IMR-90 (cell line): ENCODE measurements around the gene SCAMP2. TPM values are rescaled to one million over a fixed set of nuclear protein-coding genes. Genes with fewer than 3 reads are reported as not detected.

ENCODE experiments used
- ATAC-seq: fragments of 200-7000 bp; cut with Tn5 transposase; 2 replicates; pipeline ENCODE4 v1.9.1; 2020; ENCODE audit warnings: low read depth, mild to moderate bottlenecking, moderate library complexity
- BruUV-seq: library from RNA; stranded (reverse); fragments of 400-500 nt; replicated peaks from 2 replicates; lab custom pipeline; 2021; lab: Mats Ljungman, UMichigan
- CTCF ChIA-PET: fragments of 300-600 bp; formaldehyde crosslinking; extraction: SDS; loops from one replicate; lab custom pipeline; 2021; ENCODE audit warnings: antibody characterized with exemption; lab: Yijun Ruan, JAX
- POLR2A ChIA-PET: fragments of 300-600 bp; sonication (Branson Sonifier 250); formaldehyde crosslinking; loops from one replicate; lab custom pipeline; 2022; ENCODE audit warnings: antibody characterized with exemption; ENCODE audit not compliant: unreplicated experiment; lab: Charles Lee
- DNase-seq: peaks from one replicate; pipeline ENCODE4 v3.0.0; 2013
- H2AFZ ChIP-seq: replicated peaks from 2 replicates; pipeline ENCODE3; 2013; ENCODE audit warnings: low read length, mild to moderate bottlenecking; ENCODE audit not compliant: poor library complexity
- H2AK5ac ChIP-seq: 2 replicates; pipeline ENCODE4 v1.6.1; 2013; ENCODE audit warnings: low read depth, low read length, inconsistent platforms
- H2AK9ac ChIP-seq: replicated peaks from 2 replicates; pipeline ENCODE3; 2013; ENCODE audit warnings: mild to moderate bottlenecking, low read depth, low read length, moderate library complexity; ENCODE audit not compliant: poor library complexity
- H2BK120ac ChIP-seq: 2 replicates; pipeline ENCODE4 v1.6.1; 2013; ENCODE audit warnings: low read depth, low read length, inconsistent platforms
- H2BK15ac ChIP-seq: 3 replicates; pipeline ENCODE4 v1.6.1; 2013; ENCODE audit warnings: low read depth, low read length, inconsistent platforms
- H2BK20ac ChIP-seq: 2 replicates; pipeline ENCODE4 v1.6.1; 2013; ENCODE audit warnings: low read depth, mild to moderate bottlenecking, inconsistent platforms, low read length, moderate library complexity
- H2BK5ac ChIP-seq: 2 replicates; pipeline ENCODE4 v1.6.1; 2013; ENCODE audit warnings: mild to moderate bottlenecking, low read depth, low read length, inconsistent platforms; ENCODE audit not compliant: poor library complexity, severe bottlenecking
- H3K14ac ChIP-seq: replicated peaks from 2 replicates; pipeline ENCODE4 v1.6.1; 2013; ENCODE audit warnings: low read depth, low read length, inconsistent platforms
- H3K18ac ChIP-seq: 2 replicates; pipeline ENCODE4 v1.6.1; 2013; ENCODE audit warnings: low read depth, low read length, control low read depth
- H3K23ac ChIP-seq: 2 replicates; pipeline ENCODE4 v1.6.1; 2013; ENCODE audit warnings: low read depth, low read length, inconsistent platforms
- H3K27ac ChIP-seq: 2 replicates; pipeline ENCODE4 v1.5.1; 2013; ENCODE audit warnings: mild to moderate bottlenecking, control low read depth, low read length; ENCODE audit not compliant: insufficient read depth
- H3K27me3 ChIP-seq: 2 replicates; pipeline ENCODE4 v1.6.1; 2013; ENCODE audit warnings: low read length; ENCODE audit not compliant: control insufficient read depth, insufficient read depth
- H3K36me3 ChIP-seq: 2 replicates; pipeline ENCODE4 v1.6.1; 2013; ENCODE audit warnings: low read length, mixed read lengths; ENCODE audit not compliant: control insufficient read depth, insufficient read depth
- H3K4ac ChIP-seq: 2 replicates; pipeline ENCODE4 v1.6.1; 2013; ENCODE audit warnings: low read depth, low read length, inconsistent platforms
- H3K4me1 ChIP-seq: 2 replicates; pipeline ENCODE4 v1.6.1; 2013; ENCODE audit warnings: low read length, mixed read lengths; ENCODE audit not compliant: control insufficient read depth, insufficient read depth
- H3K4me2 ChIP-seq: 2 replicates; pipeline ENCODE4 v1.6.1; 2013; ENCODE audit warnings: low read depth, mild to moderate bottlenecking, control low read depth, low read length, moderate library complexity
- H3K4me3 ChIP-seq: 2 replicates; pipeline ENCODE4 v1.5.1; 2013; ENCODE audit warnings: low read depth, mild to moderate bottlenecking, control low read depth, low read length, moderate library complexity; ENCODE audit not compliant: insufficient read depth
- H3K56ac ChIP-seq: 2 replicates; pipeline ENCODE4 v1.6.1; 2013; ENCODE audit warnings: low read length, inconsistent platforms; ENCODE audit not compliant: insufficient read depth; ENCODE audit errors: extremely low read depth
- H3K79me1 ChIP-seq, 2 experiments: 2 replicates each; pipeline ENCODE4 v1.6.1; 2013; ENCODE audit warnings: low read length in 2 of 2, inconsistent platforms in 1 of 2, low read depth in 1 of 2
- H3K9ac ChIP-seq: 2 replicates; pipeline ENCODE4 v1.6.1; 2013; ENCODE audit warnings: low read depth, low read length, control low read depth
- H3K9me1 ChIP-seq: 2 replicates; pipeline ENCODE4 v1.6.1; 2013; ENCODE audit warnings: low read length, inconsistent platforms; ENCODE audit not compliant: insufficient read depth
- H3K9me3 ChIP-seq: 2 replicates; pipeline ENCODE4 v1.6.1; 2013; ENCODE audit warnings: low read length; ENCODE audit not compliant: control insufficient read depth, insufficient read depth
- H4K20me1 ChIP-seq: 2 replicates; pipeline ENCODE4 v1.6.1; 2013; ENCODE audit warnings: low read length, inconsistent platforms; ENCODE audit not compliant: insufficient read depth
- H4K5ac ChIP-seq: 2 replicates; pipeline ENCODE4 v1.6.1; 2013; ENCODE audit warnings: mild to moderate bottlenecking, low read depth, low read length, control low read depth
- H4K8ac ChIP-seq, 2 experiments: 2 replicates each; pipeline ENCODE4 v1.6.1; 2013; ENCODE audit warnings: low read depth in 2 of 2, low read length in 2 of 2, control low read depth in 1 of 2, inconsistent platforms in 1 of 2
- H4K91ac ChIP-seq: 2 replicates; pipeline ENCODE4 v1.6.1; 2013; ENCODE audit warnings: low read depth, low read length, inconsistent platforms; ENCODE audit not compliant: insufficient read depth
- CTCF ChIP-seq: conservative IDR thresholded peaks from 2 replicates; pipeline ENCODE4 v1.5.1; 2012; ENCODE audit warnings: mild to moderate bottlenecking, low read depth, low read length, improper control_type of control experiment
- FOS ChIP-seq: fragments of 150-350 bp; IDR thresholded peaks from 2 replicates; pipeline ENCODE4 v1.6.1; 2016; ENCODE audit warnings: low read depth, low read length
- MAFK ChIP-seq: IDR thresholded peaks from 2 replicates; pipeline ENCODE4 v1.6.1; 2012; ENCODE audit warnings: low read depth, low read length, improper control_type of control experiment
- POLR2A ChIP-seq: IDR thresholded peaks from 2 replicates; pipeline ENCODE4 v1.6.1; 2012; ENCODE audit warnings: mild to moderate bottlenecking, low read depth, low read length
- RAD21 ChIP-seq: IDR thresholded peaks from 2 replicates; pipeline ENCODE4 v1.6.1; 2012; ENCODE audit warnings: low read length, improper control_type of control experiment
- RFX5 ChIP-seq: IDR thresholded peaks from 2 replicates; pipeline ENCODE4 v1.8.0; 2012; ENCODE audit warnings: low read depth, mild to moderate bottlenecking, low read length, moderate library complexity
- SMC3 ChIP-seq: fragments of 150-350 bp; IDR thresholded peaks from 2 replicates; pipeline ENCODE4 v1.6.1; 2016; ENCODE audit warnings: low read depth, mild to moderate bottlenecking, antibody characterized with exemption, low read length, moderate library complexity
- USF2 ChIP-seq: fragments of 150-350 bp; IDR thresholded peaks from 2 replicates; pipeline ENCODE4 v1.6.1; 2017; ENCODE audit warnings: mild to moderate bottlenecking, antibody characterized with exemption, low read length, low read depth
- WGBS, 2 experiments: methylation state at CpG; one replicate each; pipeline versions ENCODE4 v1.1.5 to v1.1.7; 2013; ENCODE audit warnings: missing lambda C conversion rate in 2 of 2; ENCODE audit not compliant: insufficient read length in 1 of 2; ENCODE audit errors: extremely low coverage in 2 of 2; 5-methylcytosine and 5-hydroxymethylcytosine counted together
- dilution Hi-C: fragments of 300-500 bp; cut with HindIII; formaldehyde crosslinking; loops from one replicate; pipeline ENCODE4 v1.14.3; 2018; ENCODE audit warnings: low sequenced_read_pairs; ENCODE audit not compliant: unreplicated experiment
- in situ Hi-C: fragments of 300-500 bp; cut with MboI; formaldehyde crosslinking; loops from 3 replicates; pipeline ENCODE4 v1.14.3; 2019; ENCODE audit warnings: low sequenced_read_pairs, inconsistent platforms, mixed read lengths
- intact Hi-C: fragments of 100-400 bp; cut with micrococcal nuclease; formaldehyde crosslinking; loops from 2 replicates; pipeline ENCODE4 v1.10.0; 2022
- polyA plus RNA-seq, 3 experiments: library from polyadenylated mRNA; depleted of rRNA; stranded (reverse); fragments of >200 nt; gene quantifications; 2 replicates each; pipeline ENCODE4 v1.2.3, GENCODE V29; 2012; ENCODE audit warnings: low replicate concordance in 1 of 3
- total RNA-seq: library from RNA; depleted of rRNA; stranded (reverse); fragments of >200 nt; gene quantifications from 2 replicates; pipeline ENCODE4 v1.2.3, GENCODE V29; 2012

SCAMP2 gene
- total and polyA plus RNA-seq, 2 of the 4 experiments (the other 2 are of a cell fraction) = 25.8 to 111 TPM

GRCh38 chr15:74873756-74874424, 725 bp upstream of the SCAMP2 start:
- H3K27me3 ChIP-seq = no peaks in the 10 kb centered on the region
- DNase-seq = no peak
- ChIA-PET CTCF (no interaction called here), POLR2A (no interaction called here)
- in situ Hi-C loops = no loop called here
- peak overlapping the region; percentile 95 for H4K8ac ChIP-seq
- peak overlapping the region; percentile 22; the same call in 1 of the 2 replicates for H2BK20ac ChIP-seq
- H3K36me3 ChIP-seq = no peaks in the 10 kb centered on the region; the same call in 1 of the 2 replicates
- H3K4ac ChIP-seq = peak overlapping the region; percentile 95
- BruUV-seq = no TSS peak
- H4K91ac ChIP-seq = peak overlapping the region; percentile 61
- H3K18ac ChIP-seq = peak overlapping the region; percentile 16
- H3K56ac ChIP-seq = peak overlapping the region; percentile 62; the same call in 1 of the 2 replicates
- intact Hi-C loops = no loop called here
- H3K23ac ChIP-seq = peak overlapping the region; percentile 67; the same call in 1 of the 2 replicates
- peak overlapping the region; percentile 35; the same call in 1 of the 2 replicates for H3K27ac ChIP-seq
- 32% methylated on average over 5 of the region's 16 CpGs; no CpG with 5 or more reads in 1 of the 2 experiments for WGBS, 2 experiments
- peak overlapping the region; percentile 80 for H3K4me3 ChIP-seq
- H2AFZ ChIP-seq = peak overlapping the region; percentile 94
- peaks cover 32% of the 10 kb centered on the region for H4K20me1 ChIP-seq
- peak overlapping the region; percentile 68; the same call in 1 of the 3 replicates for H2BK15ac ChIP-seq
- peak overlapping the region; percentile 89 for H3K14ac ChIP-seq
- peak overlapping the region; percentile 92 for H4K5ac ChIP-seq
- TF ChIP-seq RFX5 (no peak), USF2 (no peak), POLR2A (no peak), CTCF (no peak), FOS (no peak), RAD21 (no peak), MAFK (no peak), SMC3 (no peak)
- H3K9ac ChIP-seq = peak overlapping the region; percentile 68
- H3K79me1 ChIP-seq = peaks cover 13 to 45% of the 10 kb centered on the region in 2 experiments; a peak in 3 of 4 replicates
- H2BK5ac ChIP-seq = no peak overlapping the region
- H2AK5ac ChIP-seq = peak overlapping the region; percentile 56; the same call in 1 of the 2 replicates
- H3K9me1 ChIP-seq = peaks cover 17% of the 10 kb centered on the region
- no peaks in the 10 kb centered on the region for H3K9me3 ChIP-seq
- dilution Hi-C loops = no loop called here
- peak overlapping the region; percentile 53 for H2AK9ac ChIP-seq
- peak overlapping the region; percentile 35; the same call in 1 of the 2 replicates for H2BK120ac ChIP-seq
- peaks cover 15% of the 10 kb centered on the region for H3K4me1 ChIP-seq
- peak; percentile 4; the same call in 1 of the 2 replicates for ATAC-seq
- peak overlapping the region; percentile 86 for H3K4me2 ChIP-seq
